Fibroblast of lung (primary cell): ENCODE data around the gene TOMT. TPM values are rescaled to one million over a fixed set of nuclear protein-coding genes. Genes with fewer than 3 reads are reported as not detected.

Experiments used
- DNase-seq, 2 donors: peaks; one replicate each; pipeline versions ENCODE4 v3.0.0 to v3.0.0-alpha.2; 2010; ENCODE audit warnings: low read depth in 2 of 2
- H2AFZ ChIP-seq: 2 replicates; pipeline ENCODE4 v1.5.1; 2012; ENCODE audit warnings: low read length, control low read depth, inconsistent platforms
- H3K27ac ChIP-seq: 2 replicates; pipeline ENCODE4 v1.5.1; 2011; ENCODE audit warnings: low read length, control low read depth; ENCODE audit not compliant: insufficient read depth
- H3K27me3 ChIP-seq: 2 replicates; pipeline ENCODE4 v1.5.1; 2011; ENCODE audit warnings: mild to moderate bottlenecking, low read length; ENCODE audit not compliant: control insufficient read depth, insufficient read depth
- H3K36me3 ChIP-seq: 2 replicates; pipeline ENCODE4 v1.5.1; 2011; ENCODE audit warnings: low read length; ENCODE audit not compliant: control insufficient read depth, insufficient read depth
- H3K4me1 ChIP-seq: 2 replicates; pipeline ENCODE4 v1.5.1; 2011; ENCODE audit warnings: low read length; ENCODE audit not compliant: control insufficient read depth, insufficient read depth; ENCODE audit errors: extremely low read depth
- H3K4me2 ChIP-seq: 2 replicates; pipeline ENCODE4 v1.5.1; 2011; ENCODE audit warnings: low read length, control low read depth; ENCODE audit not compliant: insufficient read depth; ENCODE audit errors: extremely low read depth
- H3K4me3 ChIP-seq, 4 experiments: fragments of 200-600 bp in 1 of 4; sonication (generic) in 1 of 4; replicated peaks in 1 of 4; 2 replicates each; pipeline ENCODE4 v1.5.1; 2011 to 2016; ENCODE audit warnings: low read length in 4 of 4, low read depth in 3 of 4, mild to moderate bottlenecking in 3 of 4, control low read depth in 2 of 4, inconsistent platforms in 1 of 4, mixed read lengths in 1 of 4; ENCODE audit not compliant: insufficient read depth in 1 of 4; ENCODE audit errors: control extremely low read depth in 1 of 4
- H3K79me2 ChIP-seq: 2 replicates; pipeline ENCODE4 v1.5.1; 2012; ENCODE audit warnings: mild to moderate bottlenecking, low read length, inconsistent platforms; ENCODE audit not compliant: control insufficient read depth, insufficient read depth
- H3K9ac ChIP-seq: 2 replicates; pipeline ENCODE4 v1.5.1; 2011; ENCODE audit warnings: mild to moderate bottlenecking, low read length, control low read depth; ENCODE audit not compliant: insufficient read depth
- H3K9me3 ChIP-seq: 2 replicates; pipeline ENCODE4 v1.5.1; 2012; ENCODE audit warnings: low read depth, low read length; ENCODE audit not compliant: control insufficient read depth, insufficient read depth
- H4K20me1 ChIP-seq: 2 replicates; pipeline ENCODE4 v1.5.1; 2011; ENCODE audit warnings: low read length; ENCODE audit not compliant: control insufficient read depth, insufficient read depth; ENCODE audit errors: extremely low read depth
- EZH2 ChIP-seq: IDR thresholded peaks from 2 replicates; pipeline ENCODE4 v1.5.1; 2012; ENCODE audit warnings: low read length, control low read depth, mild to moderate bottlenecking; ENCODE audit errors: missing control alignments
- polyA plus RNA-seq, 2 donors: library from polyadenylated mRNA; depleted of rRNA in 1 of 2; stranded (reverse) in 1 of 2; unstranded in 1 of 2; fragments of >200 nt; gene quantifications; 2 replicates each; pipeline ENCODE4 v1.2.1, GENCODE V29; 2011 to 2012; ENCODE audit warnings: missing spikeins in 1 of 2
- total RNA-seq: library from RNA; depleted of rRNA; stranded (reverse); fragments of >200 nt; gene quantifications from 2 replicates; pipeline ENCODE4 v1.2.1, GENCODE V29; 2014
- TF ChIP-seq, protein P1 (sequence below), 2 donors: IDR thresholded peaks in 1 of 2; conservative IDR thresholded peaks in 1 of 2; 1 replicate in 1 of 2; 2 replicates in 1 of 2; pipeline ENCODE4 v1.5.1; 2011 to 2012; ENCODE audit warnings: low read length in 2 of 2, control low read depth in 1 of 2, inconsistent platforms in 1 of 2, low read depth in 1 of 2, mild to moderate bottlenecking in 1 of 2

Gene TOMT
- total and polyA plus RNA-seq, 2 donors (not counting 1 experiment from before 2014, with no cell fraction given) = not detected

DNA sequence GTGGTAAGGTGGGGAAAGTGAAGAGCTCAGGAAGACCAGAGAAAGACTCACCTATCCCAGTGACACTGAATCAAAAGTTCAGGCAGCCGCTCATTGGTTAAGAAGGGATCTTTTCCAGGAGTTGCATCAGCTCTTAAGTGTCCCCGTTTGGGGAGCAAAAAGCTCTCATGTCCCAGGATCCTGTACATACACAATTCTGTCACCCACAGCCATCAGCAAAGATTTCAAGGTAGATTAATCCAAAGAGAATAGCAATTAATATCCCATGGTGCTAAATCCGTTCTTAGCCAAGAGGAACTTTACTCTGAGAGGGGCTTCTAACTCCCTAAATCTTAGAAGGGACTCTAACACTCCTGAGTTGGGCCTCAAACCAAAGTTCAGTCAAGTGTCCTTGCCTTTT lies 49.1 kb downstream of the TOMT start:
- Histone ChIP-seq H3K27me3 (no peaks in the 10 kb centered on the region), H3K36me3 (no peaks in the 10 kb centered on the region), H3K4me3 (no peak overlapping the region), H3K79me2 (no peaks in the 10 kb centered on the region), H3K4me1 (no peaks in the 10 kb centered on the region), H3K9me3 (no peaks in the 10 kb centered on the region), H3K27ac (no peak overlapping the region), H3K9ac (no peak overlapping the region), H4K20me1 (no peaks in the 10 kb centered on the region), H3K4me2 (no peak overlapping the region), H2AFZ (no peak overlapping the region)
- TF ChIP-seq, protein P1, sequence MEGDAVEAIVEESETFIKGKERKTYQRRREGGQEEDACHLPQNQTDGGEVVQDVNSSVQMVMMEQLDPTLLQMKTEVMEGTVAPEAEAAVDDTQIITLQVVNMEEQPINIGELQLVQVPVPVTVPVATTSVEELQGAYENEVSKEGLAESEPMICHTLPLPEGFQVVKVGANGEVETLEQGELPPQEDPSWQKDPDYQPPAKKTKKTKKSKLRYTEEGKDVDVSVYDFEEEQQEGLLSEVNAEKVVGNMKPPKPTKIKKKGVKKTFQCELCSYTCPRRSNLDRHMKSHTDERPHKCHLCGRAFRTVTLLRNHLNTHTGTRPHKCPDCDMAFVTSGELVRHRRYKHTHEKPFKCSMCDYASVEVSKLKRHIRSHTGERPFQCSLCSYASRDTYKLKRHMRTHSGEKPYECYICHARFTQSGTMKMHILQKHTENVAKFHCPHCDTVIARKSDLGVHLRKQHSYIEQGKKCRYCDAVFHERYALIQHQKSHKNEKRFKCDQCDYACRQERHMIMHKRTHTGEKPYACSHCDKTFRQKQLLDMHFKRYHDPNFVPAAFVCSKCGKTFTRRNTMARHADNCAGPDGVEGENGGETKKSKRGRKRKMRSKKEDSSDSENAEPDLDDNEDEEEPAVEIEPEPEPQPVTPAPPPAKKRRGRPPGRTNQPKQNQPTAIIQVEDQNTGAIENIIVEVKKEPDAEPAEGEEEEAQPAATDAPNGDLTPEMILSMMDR (conservative IDR thresholded peaks at IDR 0.05 in 1 of 2, IDR thresholded peaks at IDR 0.05 in 1 of 2; ENCODE audit: low read depth in 1 of 2, low read length in 2 of 2) = no peak
- TF ChIP-seq EZH2 = no peak
- no peak for DNase-seq

DNA sequence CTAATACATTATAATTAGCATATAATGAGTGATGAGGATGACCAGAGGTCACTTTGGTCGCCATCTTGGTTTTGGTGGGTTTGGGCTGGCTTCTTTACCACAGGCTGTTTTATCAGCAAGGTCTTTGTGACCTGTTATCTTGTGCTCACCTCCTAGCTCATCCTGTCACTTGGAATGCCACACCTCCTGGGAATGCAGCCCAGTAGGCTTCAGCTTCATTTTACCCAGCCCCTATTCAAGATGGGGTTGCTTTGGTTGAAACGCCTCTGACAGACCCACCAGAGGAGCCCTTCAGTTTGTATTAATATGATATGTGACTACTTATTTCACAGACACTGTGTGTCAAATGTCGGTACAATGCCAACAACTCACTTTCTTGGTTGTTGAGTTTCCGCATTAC lies 50.0 kb downstream of the TOMT start:
- H3K9ac ChIP-seq = no peak overlapping the region
- TF ChIP-seq EZH2 = no peak
- no peaks in the 10 kb centered on the region for H3K79me2 ChIP-seq
- no peak for DNase-seq
- H2AFZ ChIP-seq = no peak overlapping the region
- no peak overlapping the region for H3K27ac ChIP-seq
- H4K20me1 ChIP-seq = no peaks in the 10 kb centered on the region
- H3K9me3 ChIP-seq = no peaks in the 10 kb centered on the region
- H3K4me3 ChIP-seq = no peak overlapping the region
- H3K36me3 ChIP-seq = no peaks in the 10 kb centered on the region
- no peak overlapping the region for H3K4me2 ChIP-seq
- no peaks in the 10 kb centered on the region for H3K27me3 ChIP-seq
- no peaks in the 10 kb centered on the region for H3K4me1 ChIP-seq

DNA sequence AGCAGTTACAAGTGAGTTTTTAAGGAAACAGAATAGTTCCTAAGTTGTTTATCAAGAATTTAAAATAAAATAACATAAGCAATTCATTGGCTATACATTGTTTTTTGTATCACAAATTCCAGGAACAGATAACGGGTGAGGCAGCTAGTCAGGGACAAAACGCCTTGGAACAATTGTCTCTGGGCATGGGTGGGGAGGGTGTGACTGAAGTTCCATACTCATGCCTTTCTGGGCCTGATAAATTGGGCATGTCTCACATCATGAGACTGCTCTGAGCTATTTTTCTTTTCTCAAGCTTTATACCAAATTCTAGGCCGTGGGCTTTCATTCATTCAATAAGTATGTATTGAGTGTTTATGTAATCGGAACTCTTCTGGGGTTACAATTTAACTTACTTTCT lies 51.4 kb downstream of the TOMT start:
- Histone ChIP-seq H3K36me3 (no peaks in the 10 kb centered on the region), H3K4me2 (no peak overlapping the region), H3K27me3 (no peaks in the 10 kb centered on the region), H3K4me3 (no peak overlapping the region), H3K9me3 (no peaks in the 10 kb centered on the region), H3K79me2 (no peaks in the 10 kb centered on the region), H3K9ac (no peak overlapping the region), H3K4me1 (no peaks in the 10 kb centered on the region), H2AFZ (no peak overlapping the region), H4K20me1 (no peaks in the 10 kb centered on the region), H3K27ac (no peak overlapping the region)
- TF ChIP-seq, protein P1 (conservative IDR thresholded peaks at IDR 0.05 in 1 of 2, IDR thresholded peaks at IDR 0.05 in 1 of 2; ENCODE audit: low read depth in 1 of 2, low read length in 2 of 2) = no peak
- TF ChIP-seq EZH2 = no peak
- DNase-seq = no peak

Other genes with a start within 250 kb of the TOMT start
- gene DEFB131B, start 227.5 kb upstream of the TOMT start, total RNA-seq = not detected in 2 replicates
- not detected in 2 replicates for gene DEFB131B, start 227.5 kb upstream of the TOMT start, polyA plus RNA-seq
- gene XNDC1N, start 177.3 kb upstream of the TOMT start, total RNA-seq = 5.1 and 5.9 TPM in 2 replicates
- gene XNDC1N, start 177.3 kb upstream of the TOMT start, polyA plus RNA-seq = 2.5 and 3.5 TPM in 2 replicates
- gene RNF121, start 176.9 kb upstream of the TOMT start, total RNA-seq = 23.1 and 29.6 TPM in 2 replicates
- 48.6 and 48.9 TPM in 2 replicates for gene RNF121, start 176.9 kb upstream of the TOMT start, polyA plus RNA-seq
- gene IL18BP, start 107.0 kb upstream of the TOMT start, total RNA-seq = 1.5 and 2.5 TPM in 2 replicates
- gene IL18BP, start 107.0 kb upstream of the TOMT start, polyA plus RNA-seq = 2.5 and 5.3 TPM in 2 replicates
- 190 and 247 TPM in 2 replicates for gene NUMA1, start 25.4 kb upstream of the TOMT start, total RNA-seq
- 59.0 and 61.6 TPM in 2 replicates for gene NUMA1, start 25.4 kb upstream of the TOMT start, polyA plus RNA-seq
- gene LRRC51, start 25.1 kb upstream of the TOMT start, total RNA-seq = 5.0 and 5.4 TPM in 2 replicates
- 6.9 and 8.9 TPM in 2 replicates for gene LRRC51, start 25.1 kb upstream of the TOMT start, polyA plus RNA-seq
- gene LAMTOR1, start 2.6 kb upstream of the TOMT start, total RNA-seq = 80.9 and 90.3 TPM in 2 replicates
- gene LAMTOR1, start 2.6 kb upstream of the TOMT start, polyA plus RNA-seq = 137 and 183 TPM in 2 replicates
- 20.8 and 24.8 TPM in 2 replicates for gene ANAPC15, start 6.8 kb downstream of the TOMT start, total RNA-seq
- 97.2 and 174 TPM in 2 replicates for gene ANAPC15, start 6.8 kb downstream of the TOMT start, polyA plus RNA-seq
- gene FOLR3, start 29.8 kb downstream of the TOMT start, total RNA-seq = 0.26 and 0.99 TPM in 2 replicates
- 1.4 TPM in 2 replicates for gene FOLR3, start 29.8 kb downstream of the TOMT start, polyA plus RNA-seq
- gene FOLR1, start 86.2 kb downstream of the TOMT start, total RNA-seq = not detected in 2 replicates
- gene FOLR1, start 86.2 kb downstream of the TOMT start, polyA plus RNA-seq = 0.14 and 0.15 TPM in 2 replicates
- gene FOLR2, start 110.9 kb downstream of the TOMT start, total RNA-seq = not detected in 2 replicates
- gene FOLR2, start 110.9 kb downstream of the TOMT start, polyA plus RNA-seq = not detected in 2 replicates
- gene INPPL1, start 118.8 kb downstream of the TOMT start, total RNA-seq = 62.9 and 102 TPM in 2 replicates
- gene INPPL1, start 118.8 kb downstream of the TOMT start, polyA plus RNA-seq = 60.3 and 76.9 TPM in 2 replicates
- not detected in 2 replicates for gene PHOX2A, start 138.3 kb downstream of the TOMT start, total RNA-seq
- not detected in 2 replicates for gene PHOX2A, start 138.3 kb downstream of the TOMT start, polyA plus RNA-seq